Measurements from ENCODE around the gene PLAC9.
A peak's percentile ranks its signal among the peaks of the same experiment; 100 is the strongest.

The PLAC9 gene

GRCh38 chr10:80186364-80187012 is 54.0 kb downstream of the PLAC9 start:
- no peak for DNase-seq

- no peak for DNase-seq
Measured at GRCh38 chr10:80187060-80187459, 54.5 kb downstream of the PLAC9 start.

DNA sequence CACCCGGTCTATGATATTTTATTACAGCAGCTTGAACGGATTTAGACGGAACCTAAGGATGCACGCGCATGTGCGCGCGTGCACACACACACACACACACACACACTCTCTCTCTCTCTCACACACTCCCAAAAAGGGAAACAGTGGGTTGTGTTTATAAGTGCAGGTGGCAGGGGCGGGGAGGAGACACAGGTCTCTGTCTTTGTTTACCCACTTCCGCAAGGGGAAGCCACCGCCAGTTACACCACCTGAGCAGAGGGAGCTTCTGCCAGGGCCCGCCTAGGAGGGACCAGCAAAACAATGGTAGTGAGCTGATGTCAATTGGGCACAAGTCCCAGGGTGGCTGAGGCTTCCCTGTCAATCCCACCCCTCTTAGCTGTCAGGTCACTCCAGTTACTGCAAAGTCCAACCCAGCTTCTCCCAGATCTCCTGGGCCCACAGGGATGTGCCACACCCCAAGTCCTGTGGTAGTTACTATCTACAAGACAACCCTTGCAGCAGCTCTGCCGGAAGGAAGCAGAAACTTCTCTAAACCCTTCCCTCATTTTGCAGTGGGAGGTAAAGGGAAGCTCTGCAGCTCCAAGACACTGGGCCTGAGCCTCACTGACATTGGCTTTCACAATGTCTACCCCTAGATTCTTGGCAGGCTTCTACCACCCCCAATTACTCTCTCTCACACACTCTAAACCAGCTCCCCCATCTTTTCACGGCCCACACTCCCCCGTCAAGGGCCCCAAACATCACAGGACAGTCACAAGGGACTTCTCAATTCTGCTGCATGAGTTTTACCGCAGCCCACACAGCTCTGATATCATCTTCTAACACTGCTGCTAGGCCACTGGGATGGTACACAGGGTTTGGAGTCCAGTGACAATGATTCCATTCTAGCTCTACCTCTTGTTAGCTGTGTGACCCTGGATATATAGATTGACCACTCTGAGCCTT is 55.2 kb downstream of the PLAC9 start:
- DNase-seq = peak; percentile 99

DNA sequence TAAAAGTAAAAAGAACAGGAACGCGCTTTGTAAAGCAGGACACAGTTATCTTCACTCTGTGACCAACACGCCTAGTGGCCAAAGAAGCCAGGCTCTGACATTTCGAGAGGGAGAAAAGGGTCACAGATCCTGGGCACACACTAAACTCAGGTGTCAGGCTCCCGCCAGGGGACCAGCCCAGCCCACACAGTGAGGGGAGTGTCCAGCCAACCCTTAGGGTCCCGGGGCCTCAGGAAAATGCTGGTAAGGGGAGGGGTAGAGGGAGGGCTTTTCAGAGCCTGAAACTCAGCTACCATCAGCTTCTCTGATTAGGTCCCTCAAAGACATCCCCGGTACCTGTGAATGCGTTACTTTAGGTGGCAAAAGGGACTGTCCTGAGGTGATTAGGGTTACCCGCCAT is 56.2 kb downstream of the PLAC9 start:
- DNase-seq = no peak

GRCh38 chr10:80191589-80192270 is 59.2 kb downstream of the PLAC9 start:
- DNase-seq = no peak

DNA sequence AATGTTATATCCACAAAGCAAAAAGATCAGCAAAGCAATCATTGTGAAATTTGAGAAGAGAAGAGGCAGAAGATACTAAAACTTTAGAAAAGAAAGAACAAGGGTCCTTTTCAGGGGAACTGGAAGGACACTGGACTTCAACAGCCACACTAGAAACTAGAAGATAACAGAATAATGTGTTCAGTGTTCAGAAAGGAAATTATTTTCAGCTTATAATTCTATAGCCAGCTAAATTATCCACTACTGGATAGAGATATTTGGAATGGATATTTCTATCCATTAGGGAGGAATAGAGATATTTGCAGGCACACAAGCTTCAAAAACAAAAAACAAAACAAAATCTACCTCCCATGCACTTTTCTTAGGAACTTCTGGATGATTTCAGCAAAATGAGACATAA is 60.0 kb downstream of the PLAC9 start:
- no peak for DNase-seq

DNA sequence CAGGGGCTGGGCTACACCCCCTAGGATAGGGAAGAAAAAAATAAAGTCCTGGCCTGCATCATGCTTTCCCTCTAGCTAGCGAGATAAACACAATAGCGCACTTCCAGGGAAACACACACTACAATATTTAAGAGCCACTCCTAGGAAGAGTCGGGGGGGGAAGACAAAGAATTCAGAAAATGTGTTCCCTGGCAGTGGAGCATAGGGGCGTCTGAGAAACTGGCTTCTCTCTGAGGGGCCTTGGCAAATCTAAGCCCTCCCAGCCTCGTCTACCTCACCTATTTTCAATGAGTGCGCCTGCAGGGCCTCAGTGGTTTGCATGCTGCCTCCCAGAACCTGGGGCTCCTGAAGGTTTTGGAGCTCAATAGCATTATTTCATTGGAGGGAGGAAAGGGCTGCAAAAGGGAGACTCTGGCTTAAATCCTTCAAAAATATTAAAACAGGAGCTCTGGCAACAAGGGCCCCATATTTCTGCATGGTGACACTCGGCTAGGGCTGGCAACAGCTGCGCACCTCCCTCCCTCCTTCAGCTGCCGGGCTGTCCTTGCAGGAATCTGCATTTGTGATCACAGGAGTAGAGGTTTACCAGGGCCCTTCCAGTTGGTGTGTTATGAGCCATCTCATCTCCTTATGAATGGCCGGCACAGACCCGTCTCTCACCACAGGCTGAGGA is 62.0 kb downstream of the PLAC9 start:
- no peak for DNase-seq

Measured in GF-D8 (cell line).